ENCODE measurements around the gene ROS1. TPM values are rescaled to one million over a fixed set of nuclear protein-coding genes. Genes with fewer than 3 reads are reported as not detected.

The ROS1 gene
- total RNA-seq, 3 donors from 2014 or later, result 0.03 TPM; not detected in 1

- Mint-ChIP-seq H3K36me3 (ENCODE audit: insufficient read depth) (no peaks in the 10 kb centered on the region), H3K27me3 (ENCODE audit: low read depth) (peaks cover 10% of the 10 kb centered on the region), H3K9me3 (no peaks in the 10 kb centered on the region), H3K4me3 (no peak overlapping the region), H3K4me1 (ENCODE audit: low read depth) (no peaks in the 10 kb centered on the region)
- no peak for DNase-seq
- ATAC-seq, result no peak
Observed at GRCh38 chr6:117290173-117290846, 135.4 kb downstream of the ROS1 start.

- H3K4me1 Mint-ChIP-seq (ENCODE audit: low read depth), result no peaks in the 10 kb centered on the region
Observed at GRCh38 chr6:117288083-117288715, 137.5 kb downstream of the ROS1 start.

GRCh38 chr6:117280922-117281321 lies 144.8 kb downstream of the ROS1 start:
- peaks cover 17% of the 10 kb centered on the region for H3K27me3 Mint-ChIP-seq (ENCODE audit: low read depth)
- no peaks in the 10 kb centered on the region for H3K4me1 Mint-ChIP-seq (ENCODE audit: low read depth)
- H3K4me3 Mint-ChIP-seq, result no peak overlapping the region
- DNase-seq (no peak), ATAC-seq (no peak)
- H3K9me3 Mint-ChIP-seq, result no peaks in the 10 kb centered on the region
- H3K36me3 Mint-ChIP-seq (ENCODE audit: insufficient read depth), result no peaks in the 10 kb centered on the region

More at GRCh38 chr6:117288083-117288715, 137.5 kb downstream of the ROS1 start:
- H3K36me3 Mint-ChIP-seq (ENCODE audit: insufficient read depth), result no peaks in the 10 kb centered on the region
- ATAC-seq, result no peak
- no peak for DNase-seq
- H3K9me3 Mint-ChIP-seq, result no peaks in the 10 kb centered on the region
- peaks cover 10% of the 10 kb centered on the region for H3K27me3 Mint-ChIP-seq (ENCODE audit: low read depth)
- no peak overlapping the region for H3K4me3 Mint-ChIP-seq

- Mint-ChIP-seq H3K4me3 (no peak overlapping the region), H3K4me1 (ENCODE audit: low read depth) (no peaks in the 10 kb centered on the region)
- no peak for DNase-seq
Observed at GRCh38 chr6:117276778-117277316, 148.9 kb downstream of the ROS1 start.

GRCh38 chr6:117275711-117276110 lies 150.0 kb downstream of the ROS1 start:
- Mint-ChIP-seq H3K4me3 (no peak overlapping the region), H3K27me3 (ENCODE audit: low read depth) (peaks cover 49% of the 10 kb centered on the region), H3K4me1 (ENCODE audit: low read depth) (no peaks in the 10 kb centered on the region), H3K9me3 (no peaks in the 10 kb centered on the region), H3K36me3 (ENCODE audit: insufficient read depth) (no peaks in the 10 kb centered on the region)
- DNase-seq (no peak), ATAC-seq (no peak)

More at GRCh38 chr6:117276778-117277316, 148.9 kb downstream of the ROS1 start:
- Mint-ChIP-seq H3K27me3 (ENCODE audit: low read depth) (peaks cover 46% of the 10 kb centered on the region), H3K36me3 (ENCODE audit: insufficient read depth) (no peaks in the 10 kb centered on the region), H3K9me3 (no peaks in the 10 kb centered on the region)
- no peak for ATAC-seq

GRCh38 chr6:117275205-117275604 lies 150.5 kb downstream of the ROS1 start:
- peaks cover 48% of the 10 kb centered on the region for H3K27me3 Mint-ChIP-seq (ENCODE audit: low read depth)
- H3K4me3 Mint-ChIP-seq, result no peak overlapping the region
- DNase-seq (no peak), ATAC-seq (no peak)
- H3K36me3 Mint-ChIP-seq (ENCODE audit: insufficient read depth), result no peaks in the 10 kb centered on the region
- no peaks in the 10 kb centered on the region for H3K9me3 Mint-ChIP-seq
- H3K4me1 Mint-ChIP-seq (ENCODE audit: low read depth), result no peaks in the 10 kb centered on the region

- Mint-ChIP-seq H3K36me3 (ENCODE audit: insufficient read depth) (no peaks in the 10 kb centered on the region), H3K4me3 (no peak overlapping the region), H3K27me3 (ENCODE audit: low read depth) (peaks cover 65% of the 10 kb centered on the region), H3K9me3 (no peaks in the 10 kb centered on the region), H3K4me1 (ENCODE audit: low read depth) (peaks cover 2% of the 10 kb centered on the region)
- DNase-seq (no peak), ATAC-seq (no peak)
Observed at GRCh38 chr6:117272891-117273290, 152.9 kb downstream of the ROS1 start.

- DNase-seq (no peak), ATAC-seq (no peak)
- Mint-ChIP-seq H3K4me3 (no peak overlapping the region), H3K36me3 (ENCODE audit: insufficient read depth) (no peaks in the 10 kb centered on the region), H3K27me3 (ENCODE audit: low read depth) (peaks cover 70% of the 10 kb centered on the region), H3K4me1 (ENCODE audit: low read depth) (peaks cover 2% of the 10 kb centered on the region), H3K9me3 (no peaks in the 10 kb centered on the region)
Observed at GRCh38 chr6:117272032-117272866, 153.5 kb downstream of the ROS1 start.

GRCh38 chr6:117270843-117271507 lies 154.8 kb downstream of the ROS1 start:
- Mint-ChIP-seq H3K36me3 (ENCODE audit: insufficient read depth) (no peaks in the 10 kb centered on the region), H3K4me1 (ENCODE audit: low read depth) (peaks cover 2% of the 10 kb centered on the region), H3K4me3 (no peak overlapping the region), H3K27me3 (ENCODE audit: low read depth) (peaks cover 79% of the 10 kb centered on the region), H3K9me3 (no peaks in the 10 kb centered on the region)
- ATAC-seq, result no peak
- no peak for DNase-seq

GRCh38 chr6:117270055-117270842 lies 155.5 kb downstream of the ROS1 start:
- peak in 1 of 2 donors; percentile 26 for ATAC-seq
- H3K4me1 Mint-ChIP-seq (ENCODE audit: low read depth), result peaks cover 2% of the 10 kb centered on the region
- H3K27me3 Mint-ChIP-seq (ENCODE audit: low read depth), result peaks cover 79% of the 10 kb centered on the region
- no peak for DNase-seq
- no peaks in the 10 kb centered on the region for H3K36me3 Mint-ChIP-seq (ENCODE audit: insufficient read depth)
- no peak overlapping the region for H3K4me3 Mint-ChIP-seq
- no peaks in the 10 kb centered on the region for H3K9me3 Mint-ChIP-seq

- H3K27me3 Mint-ChIP-seq (ENCODE audit: low read depth), result peaks cover 80% of the 10 kb centered on the region
- ATAC-seq, result no peak
- no peak overlapping the region for H3K4me3 Mint-ChIP-seq
- DNase-seq, result no peak
- H3K4me1 Mint-ChIP-seq (ENCODE audit: low read depth), result peaks cover 8% of the 10 kb centered on the region
- H3K9me3 Mint-ChIP-seq, result no peaks in the 10 kb centered on the region
- no peaks in the 10 kb centered on the region for H3K36me3 Mint-ChIP-seq (ENCODE audit: insufficient read depth)
Observed at GRCh38 chr6:117269638-117270054, 156.1 kb downstream of the ROS1 start.

- H3K36me3 Mint-ChIP-seq (ENCODE audit: insufficient read depth), result no peaks in the 10 kb centered on the region
- ATAC-seq (no peak), DNase-seq (no peak)
- H3K27me3 Mint-ChIP-seq (ENCODE audit: low read depth), result peaks cover 80% of the 10 kb centered on the region
- no peaks in the 10 kb centered on the region for H3K9me3 Mint-ChIP-seq
- peaks cover 9% of the 10 kb centered on the region for H3K4me1 Mint-ChIP-seq (ENCODE audit: low read depth)
- H3K4me3 Mint-ChIP-seq, result no peak overlapping the region
Observed at GRCh38 chr6:117268924-117269323, 156.8 kb downstream of the ROS1 start.

- Mint-ChIP-seq H3K4me3 (no peak overlapping the region), H3K36me3 (ENCODE audit: insufficient read depth) (no peaks in the 10 kb centered on the region), H3K9me3 (no peaks in the 10 kb centered on the region), H3K27me3 (ENCODE audit: low read depth) (peaks cover 87% of the 10 kb centered on the region), H3K4me1 (ENCODE audit: low read depth) (peaks cover 9% of the 10 kb centered on the region)
- DNase-seq (no peak), ATAC-seq (no peak)
Observed at GRCh38 chr6:117267766-117268534, 157.8 kb downstream of the ROS1 start.
